Subcutaneous preadipocyte (primary cell): ENCODE measurements around the gene ARHGEF26. TPM values are rescaled to one million over a fixed set of nuclear protein-coding genes. Genes with fewer than 3 reads are reported as not detected.

Source experiments
- total RNA-seq: library from RNA; depleted of rRNA; stranded (reverse); fragments of >200 nt; gene quantifications from 2 replicates; pipeline ENCODE4 v1.2.3, GENCODE V29; 2012

Gene ARHGEF26, protein sequence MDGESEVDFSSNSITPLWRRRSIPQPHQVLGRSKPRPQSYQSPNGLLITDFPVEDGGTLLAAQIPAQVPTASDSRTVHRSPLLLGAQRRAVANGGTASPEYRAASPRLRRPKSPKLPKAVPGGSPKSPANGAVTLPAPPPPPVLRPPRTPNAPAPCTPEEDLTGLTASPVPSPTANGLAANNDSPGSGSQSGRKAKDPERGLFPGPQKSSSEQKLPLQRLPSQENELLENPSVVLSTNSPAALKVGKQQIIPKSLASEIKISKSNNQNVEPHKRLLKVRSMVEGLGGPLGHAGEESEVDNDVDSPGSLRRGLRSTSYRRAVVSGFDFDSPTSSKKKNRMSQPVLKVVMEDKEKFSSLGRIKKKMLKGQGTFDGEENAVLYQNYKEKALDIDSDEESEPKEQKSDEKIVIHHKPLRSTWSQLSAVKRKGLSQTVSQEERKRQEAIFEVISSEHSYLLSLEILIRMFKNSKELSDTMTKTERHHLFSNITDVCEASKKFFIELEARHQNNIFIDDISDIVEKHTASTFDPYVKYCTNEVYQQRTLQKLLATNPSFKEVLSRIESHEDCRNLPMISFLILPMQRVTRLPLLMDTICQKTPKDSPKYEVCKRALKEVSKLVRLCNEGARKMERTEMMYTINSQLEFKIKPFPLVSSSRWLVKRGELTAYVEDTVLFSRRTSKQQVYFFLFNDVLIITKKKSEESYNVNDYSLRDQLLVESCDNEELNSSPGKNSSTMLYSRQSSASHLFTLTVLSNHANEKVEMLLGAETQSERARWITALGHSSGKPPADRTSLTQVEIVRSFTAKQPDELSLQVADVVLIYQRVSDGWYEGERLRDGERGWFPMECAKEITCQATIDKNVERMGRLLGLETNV
- 2.2 and 5.5 TPM in 2 replicates for total RNA-seq

GRCh38 chr3:154120961-154121700 lies at the start of gene ARHGEF26:
ARHGEF26 (plus strand) TSS chr3:154121390; CDS start chr3:154121993, 603 bp downstream.

Other genes with a start within 250 kb of the ARHGEF26 start
- 38.6 and 43.2 TPM in 2 replicates for gene DHX36, start 203.1 kb downstream of the ARHGEF26 start, total RNA-seq